Ureter (tissue), 1 donor: ENCODE data around the gene RYR2. TPM values are rescaled to one million over a fixed set of nuclear protein-coding genes. Genes with fewer than 3 reads are reported as not detected.

Experiments used
- DNase-seq: peaks from one replicate; pipeline ENCODE4 v3.0.0-alpha.2; 2020; ENCODE audit warnings: low spot score
- total RNA-seq: library from RNA; stranded (reverse); gene quantifications from one replicate; pipeline ENCODE4 v1.2.4, GENCODE V29; 2023
- donor health status: DM: yes; HTN: yes; CAD: no.

Gene RYR2
- total RNA-seq, 1 donor from 2014 or later, result 5.5 TPM

DNA sequence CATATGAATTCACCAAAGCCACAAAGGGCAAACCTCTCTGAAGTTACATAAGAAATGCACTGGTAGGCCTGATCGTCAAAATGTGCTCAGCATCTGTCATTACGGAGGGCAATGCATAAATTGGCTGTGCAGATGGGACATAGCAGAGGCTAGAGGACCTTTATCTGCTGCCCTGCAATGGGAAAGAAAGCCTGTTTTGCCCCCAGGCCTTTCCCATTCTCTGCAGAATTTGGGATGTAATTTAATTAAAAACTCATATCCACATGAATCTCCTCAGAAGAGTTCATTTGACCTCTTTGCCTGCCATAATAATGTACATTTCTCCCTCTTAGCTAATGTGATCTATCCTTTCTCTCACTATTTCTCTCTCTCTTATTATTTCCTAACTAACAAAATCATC lies 690.7 kb downstream of the RYR2 start:
- DNase-seq, result no peak

DNA sequence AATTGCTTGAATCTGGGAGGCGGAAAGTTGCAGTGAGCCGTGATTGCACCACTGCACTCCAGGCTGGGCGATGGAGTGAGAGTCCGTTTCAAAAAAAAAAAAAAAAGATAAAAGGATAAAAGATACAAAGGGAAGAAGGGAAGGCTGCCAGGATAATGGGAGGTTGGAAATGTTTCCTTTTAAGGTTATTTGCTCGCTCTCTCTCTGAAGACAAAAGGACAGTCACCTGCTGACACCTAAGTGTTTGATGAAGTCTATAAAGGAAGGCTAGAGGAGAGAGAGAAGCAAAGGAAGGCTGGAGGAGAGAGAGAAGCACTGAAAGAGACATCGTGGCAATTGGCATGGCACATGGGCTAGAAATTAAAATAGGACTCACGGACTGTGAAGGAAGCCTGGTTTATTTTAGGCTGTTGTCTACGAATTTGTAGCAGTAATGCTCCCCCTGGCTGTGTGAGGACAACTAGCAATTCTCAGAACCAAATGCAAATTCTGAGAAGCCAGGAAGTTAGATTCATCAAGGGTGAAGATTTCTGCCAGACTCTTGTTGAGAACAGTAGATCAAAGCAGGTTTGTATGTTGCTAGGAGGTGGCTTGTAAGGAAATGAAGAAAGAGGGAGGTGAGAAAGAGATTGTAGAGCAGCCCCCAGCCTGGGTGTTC lies 694.5 kb downstream of the RYR2 start:
- no peak for DNase-seq

DNA sequence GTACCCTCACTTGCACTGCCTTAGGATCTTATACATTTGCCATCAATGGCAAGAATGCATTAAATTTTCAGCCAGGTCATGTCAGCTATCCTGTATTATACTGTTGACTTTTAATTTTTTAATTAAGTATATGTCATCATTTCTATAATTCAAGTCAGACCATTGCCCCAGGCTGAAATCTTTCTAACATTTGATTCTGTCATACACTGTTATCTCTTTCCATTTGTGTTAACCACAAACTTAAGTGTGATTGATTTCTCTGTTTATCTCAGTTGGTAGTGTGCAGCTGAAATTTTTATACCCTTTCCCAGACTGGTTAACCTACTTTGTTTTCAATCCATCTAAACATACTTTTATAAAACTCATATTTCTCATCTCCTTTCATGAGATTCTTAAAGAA lies 695.5 kb downstream of the RYR2 start:
- DNase-seq, result no peak

DNA sequence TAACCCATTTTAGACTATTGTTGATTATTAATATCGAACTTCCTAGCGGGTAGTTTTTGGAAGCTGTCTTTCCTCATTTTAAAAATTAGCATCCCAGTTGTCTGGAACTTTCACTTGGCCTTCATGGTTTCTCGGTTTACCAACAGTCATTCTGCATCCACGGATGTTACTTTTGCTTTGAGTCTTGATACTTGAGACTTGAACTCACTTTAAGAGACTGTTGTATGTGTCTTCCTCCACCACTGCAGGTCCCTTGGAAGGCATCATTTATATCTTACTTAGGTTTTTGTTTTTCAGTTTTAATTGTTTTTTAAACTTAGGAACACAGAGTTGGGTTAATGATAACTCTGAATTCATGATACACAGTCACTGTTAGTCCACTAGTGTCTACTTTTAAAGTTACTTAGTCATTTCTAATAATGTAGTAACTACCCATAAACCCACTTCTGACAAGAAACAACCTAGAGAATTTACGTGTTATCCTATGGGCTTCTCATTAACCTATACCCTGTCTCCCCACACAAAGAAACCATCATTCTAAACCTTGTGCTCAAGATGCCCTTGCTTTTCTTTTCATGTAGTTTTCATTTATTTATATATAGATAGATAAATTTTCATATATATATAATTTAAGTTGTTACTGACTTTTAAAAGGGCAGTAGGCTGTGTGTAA lies 696.1 kb downstream of the RYR2 start:
- DNase-seq, result no peak

DNA sequence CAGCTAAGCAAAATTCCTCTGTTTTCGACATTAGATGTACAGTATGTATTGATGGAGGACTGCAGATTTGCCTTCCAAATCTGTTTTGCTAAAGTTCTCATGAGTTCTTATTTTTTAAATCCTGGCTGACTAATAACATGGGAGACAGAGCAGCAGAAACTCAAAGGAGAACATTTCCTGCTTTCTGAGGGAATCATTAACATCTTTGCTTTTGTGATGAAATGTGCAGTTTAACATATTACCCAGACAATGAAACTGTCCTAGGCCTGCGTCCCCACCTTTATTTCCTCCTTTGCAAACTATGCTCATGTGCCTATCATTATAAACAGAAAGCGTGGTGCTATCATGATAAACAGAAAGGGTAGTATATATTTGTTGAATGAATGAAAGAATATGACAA lies 698.9 kb downstream of the RYR2 start:
- no peak for DNase-seq

DNA sequence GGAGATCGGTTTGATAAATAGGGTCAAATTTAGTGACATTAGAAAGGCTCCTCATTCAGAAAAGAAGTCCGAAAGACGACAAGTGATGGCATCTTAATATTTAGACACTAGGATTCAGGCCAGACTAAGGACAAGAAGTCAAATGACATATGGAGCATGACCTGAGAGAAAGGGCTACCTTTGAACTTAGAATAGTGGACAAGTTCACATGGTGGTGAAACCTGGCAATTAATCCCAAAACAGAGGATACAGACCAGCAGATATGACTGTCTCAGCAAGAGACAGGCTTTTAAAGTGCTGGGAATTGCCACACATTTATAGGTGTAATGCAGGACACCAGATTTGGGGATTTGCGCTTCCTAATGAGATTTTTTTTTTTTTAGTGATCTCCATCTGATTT lies 703.6 kb downstream of the RYR2 start:
- no peak for DNase-seq

DNA sequence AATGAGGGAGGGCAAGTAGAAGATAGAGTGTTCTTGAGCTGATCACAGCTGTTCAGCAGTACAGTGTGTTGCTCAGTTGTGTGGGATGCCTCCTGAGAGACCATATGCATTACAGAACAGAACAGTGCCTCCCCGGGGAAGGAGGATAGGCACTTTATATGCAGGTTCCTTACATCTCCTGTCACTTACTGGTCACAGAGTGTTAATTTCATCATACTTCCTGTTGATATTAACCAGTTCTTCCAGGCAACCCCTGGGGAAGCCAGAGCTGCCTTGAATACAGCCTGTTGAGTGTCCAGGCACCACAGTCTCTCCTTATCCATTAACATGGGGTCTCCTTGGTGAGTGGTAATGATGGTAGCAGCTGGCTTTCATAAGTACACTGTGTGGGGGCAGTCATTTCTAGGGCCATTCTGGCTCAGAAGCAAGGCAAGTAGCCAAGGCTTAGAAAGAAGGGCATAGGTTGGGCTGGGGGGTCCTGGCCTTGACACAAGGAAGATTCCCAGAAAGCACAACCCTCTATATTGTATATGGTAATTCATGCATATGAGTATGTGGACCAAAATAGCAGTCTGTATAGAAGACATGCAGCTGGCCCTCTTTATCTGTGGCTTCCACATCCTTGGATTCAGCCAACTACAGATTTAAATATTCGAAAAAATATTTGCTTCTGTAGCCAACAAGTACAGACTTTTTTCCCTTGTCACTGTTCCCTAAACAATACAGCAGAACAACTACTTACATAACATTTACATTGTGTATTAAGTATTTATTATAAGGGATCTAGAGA lies 706.4 kb downstream of the RYR2 start:
- no peak for DNase-seq

DNA sequence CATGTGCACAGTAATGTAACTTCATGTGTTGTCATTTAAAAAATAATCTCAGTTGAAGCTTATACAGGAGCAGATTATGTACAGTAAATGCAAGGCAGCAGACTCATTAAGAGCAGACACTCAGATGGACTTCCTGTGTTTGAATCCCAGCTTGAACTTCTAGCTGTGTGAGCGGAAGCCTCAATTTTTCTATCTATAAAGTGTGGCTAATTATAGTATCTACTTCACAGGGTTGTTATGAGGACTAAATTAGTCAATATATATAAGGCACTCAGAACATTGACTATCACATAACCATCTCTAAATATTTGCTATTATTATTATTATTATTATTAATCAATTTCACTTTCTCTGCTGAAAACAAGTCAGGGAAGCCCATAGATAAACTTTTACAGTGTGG lies 707.1 kb downstream of the RYR2 start:
- DNase-seq, result no peak

DNA sequence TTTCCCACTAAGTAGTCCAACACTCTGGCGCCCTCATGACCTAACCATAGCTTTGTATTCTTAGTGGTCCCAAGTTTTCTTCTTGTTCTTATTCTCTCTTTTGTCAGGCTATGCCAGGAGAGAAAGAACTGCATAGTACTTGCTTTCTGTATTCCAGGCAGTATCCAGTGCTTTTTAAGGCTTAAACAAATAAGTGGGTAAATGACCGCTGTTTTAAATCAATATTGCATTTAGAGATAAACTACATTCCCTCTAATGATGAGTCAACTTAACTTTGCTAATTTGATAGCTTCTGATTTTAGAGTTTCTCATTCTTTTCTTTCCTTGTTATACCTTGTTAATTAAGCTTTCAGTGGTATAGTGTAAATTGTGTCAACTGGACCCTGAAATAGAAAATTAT lies 709.1 kb downstream of the RYR2 start:
- no peak for DNase-seq

DNA sequence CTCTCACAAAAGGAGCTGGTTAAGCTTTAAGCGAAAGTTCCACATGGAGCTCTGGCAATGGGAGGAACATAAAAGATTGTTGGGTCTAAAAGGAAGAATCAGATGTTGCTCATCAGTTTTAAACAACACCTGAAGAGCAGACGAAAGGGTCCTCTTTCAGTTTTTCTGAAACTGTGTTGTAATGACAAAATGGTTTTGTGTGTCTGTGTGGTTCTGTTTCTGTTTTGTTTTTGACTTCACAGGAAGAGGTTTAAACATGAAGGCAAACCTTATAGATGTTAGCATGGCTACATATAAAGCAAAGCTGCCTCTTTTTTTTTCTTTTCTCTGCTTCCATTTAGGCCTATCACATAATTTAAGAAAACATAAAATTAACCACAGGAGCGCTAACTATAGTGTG lies 712.6 kb downstream of the RYR2 start:
- no peak for DNase-seq

DNA sequence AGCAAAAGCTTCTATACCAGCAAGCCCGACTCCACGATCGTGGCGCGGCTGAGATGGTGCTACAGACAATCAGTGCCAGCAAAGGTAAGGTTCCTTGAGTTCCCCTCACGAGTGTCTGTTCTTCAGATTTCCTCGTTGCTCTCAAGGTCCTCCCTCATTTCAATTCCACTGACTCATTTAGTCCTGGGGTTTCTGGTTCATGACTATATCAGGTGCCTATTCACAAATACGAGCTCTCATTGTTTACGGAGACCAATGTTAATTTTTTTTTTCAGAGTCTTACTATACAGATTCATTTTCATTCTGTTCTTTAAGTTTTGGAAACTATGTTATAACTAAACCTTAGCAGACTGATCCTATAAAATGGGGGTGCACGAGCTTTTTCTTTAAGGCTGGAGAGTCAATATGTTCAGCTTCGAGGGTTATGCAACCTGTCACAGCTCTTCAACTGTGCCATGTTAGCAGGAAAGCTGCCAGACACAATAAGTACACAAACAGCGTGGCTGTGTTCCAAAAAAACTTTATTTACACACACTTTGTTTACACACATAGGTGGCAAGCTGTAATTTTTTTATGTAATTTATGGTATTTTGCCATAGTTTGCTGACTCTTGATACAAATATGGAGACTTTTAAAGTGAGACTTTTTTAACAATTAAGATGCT lies 714.5 kb downstream of the RYR2 start:
- no peak for DNase-seq

DNA sequence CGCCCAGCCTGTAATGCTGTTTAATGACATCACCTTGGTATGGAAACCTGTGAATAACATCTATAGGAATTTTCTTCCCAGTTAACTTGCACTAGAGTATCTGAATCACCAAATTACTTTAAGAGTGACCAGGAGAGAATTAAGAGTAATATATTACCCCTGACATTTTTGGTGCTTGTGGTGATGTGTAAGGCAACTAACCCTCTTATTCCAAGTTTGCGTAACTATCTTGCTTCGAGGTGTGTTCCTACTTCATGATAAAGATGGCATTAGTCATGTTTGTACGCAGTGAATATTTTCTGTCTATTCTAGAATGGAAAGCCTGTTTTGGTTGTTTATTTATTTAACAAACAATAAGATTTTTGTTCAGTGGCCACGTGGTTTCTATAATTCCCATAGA lies 717.4 kb downstream of the RYR2 start:
- DNase-seq, result no peak

DNA sequence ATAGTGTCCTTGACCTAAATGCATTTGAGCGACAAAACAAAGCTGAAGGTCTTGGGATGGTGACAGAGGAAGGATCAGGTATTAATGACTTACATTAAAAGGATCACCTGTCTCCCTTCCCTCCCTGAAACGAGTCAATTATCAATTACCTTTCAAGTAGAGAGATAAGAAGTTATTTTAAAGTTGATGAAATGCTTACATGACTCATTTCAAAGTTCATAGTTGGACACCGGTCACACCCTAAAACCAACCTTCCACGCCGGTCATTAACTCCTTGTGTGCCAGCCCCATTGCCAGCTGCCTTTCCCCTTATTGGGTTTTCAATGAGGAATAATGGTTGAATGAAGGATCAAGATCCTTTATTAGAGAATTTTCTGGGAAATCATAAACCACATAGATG lies 719.0 kb downstream of the RYR2 start:
- DNase-seq, result no peak

DNA sequence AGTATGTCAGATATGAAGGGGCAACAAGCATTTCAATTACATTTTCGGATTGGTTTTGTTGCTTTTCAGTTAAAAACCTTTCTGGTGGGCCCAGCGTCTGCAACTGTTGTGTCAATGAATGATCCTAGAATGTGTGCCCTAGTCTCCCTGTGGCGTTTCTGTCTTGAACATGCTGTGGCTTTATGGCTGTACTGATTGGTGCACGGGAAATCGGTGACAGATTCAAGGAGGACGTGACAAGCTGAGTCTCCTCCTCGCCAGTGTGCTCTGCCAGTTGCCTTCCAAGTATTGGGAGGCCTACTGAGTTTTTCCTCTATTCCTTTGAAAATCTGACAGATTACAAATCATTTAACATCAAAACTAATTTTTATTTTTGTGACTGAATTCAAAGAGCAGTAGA lies 721.2 kb downstream of the RYR2 start:
- DNase-seq, result no peak

DNA sequence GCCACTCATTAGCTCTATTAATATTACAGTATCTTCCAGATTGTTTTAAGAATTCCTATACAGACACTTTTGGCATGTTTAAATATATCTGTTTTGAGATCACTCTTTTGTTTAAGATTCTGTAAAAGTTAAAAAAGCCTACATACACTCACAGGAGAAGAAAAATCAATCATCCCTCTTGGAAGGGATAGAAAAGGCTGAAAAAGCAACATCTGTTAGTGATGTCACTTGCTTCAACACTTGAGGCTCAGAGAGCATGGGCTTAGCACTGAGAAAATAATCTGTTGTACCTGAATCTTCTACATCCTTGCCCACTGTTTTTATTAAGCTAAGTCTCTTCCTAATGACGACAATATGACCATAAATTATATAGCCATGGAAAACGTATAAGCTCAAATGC lies 721.8 kb downstream of the RYR2 start:
- no peak for DNase-seq

DNA sequence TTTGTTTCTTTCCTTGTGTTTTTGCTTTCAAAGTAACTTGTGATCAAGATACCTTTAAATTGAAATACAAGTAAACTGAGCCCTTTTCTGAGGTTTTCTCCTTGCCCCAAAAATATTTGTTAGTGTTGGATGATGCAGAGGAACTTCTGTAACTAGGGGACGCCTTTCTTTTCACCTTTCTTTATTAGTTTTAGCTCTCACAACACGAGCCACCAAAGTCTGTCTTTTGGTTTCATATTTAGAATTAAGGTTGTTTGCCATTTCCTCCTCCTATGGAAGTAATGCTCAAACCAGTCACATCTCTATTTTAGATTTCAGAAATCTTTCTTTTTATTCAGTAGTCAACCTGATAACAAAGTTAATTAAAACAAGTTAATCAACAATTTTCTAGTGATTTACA lies 727.9 kb downstream of the RYR2 start:
- DNase-seq, result no peak

DNA sequence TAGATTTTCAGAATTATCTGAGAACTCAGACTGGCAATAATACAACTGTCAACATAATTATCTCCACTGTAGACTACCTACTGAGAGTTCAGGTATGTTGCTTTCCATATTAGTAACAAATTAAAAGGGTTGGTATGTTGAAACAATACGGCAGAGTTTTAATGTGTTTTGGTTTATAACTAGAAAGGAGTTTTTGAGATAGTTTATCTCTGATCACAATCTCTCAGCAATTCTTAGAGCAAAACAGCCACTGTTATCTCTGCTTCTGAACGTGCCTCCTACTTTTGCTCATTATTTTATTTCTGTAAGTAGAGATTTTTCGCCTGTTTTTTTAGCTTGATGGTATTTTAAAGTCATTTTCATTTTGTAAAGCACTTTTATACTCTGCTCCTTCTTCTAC lies 730.0 kb downstream of the RYR2 start:
- DNase-seq, result no peak

DNA sequence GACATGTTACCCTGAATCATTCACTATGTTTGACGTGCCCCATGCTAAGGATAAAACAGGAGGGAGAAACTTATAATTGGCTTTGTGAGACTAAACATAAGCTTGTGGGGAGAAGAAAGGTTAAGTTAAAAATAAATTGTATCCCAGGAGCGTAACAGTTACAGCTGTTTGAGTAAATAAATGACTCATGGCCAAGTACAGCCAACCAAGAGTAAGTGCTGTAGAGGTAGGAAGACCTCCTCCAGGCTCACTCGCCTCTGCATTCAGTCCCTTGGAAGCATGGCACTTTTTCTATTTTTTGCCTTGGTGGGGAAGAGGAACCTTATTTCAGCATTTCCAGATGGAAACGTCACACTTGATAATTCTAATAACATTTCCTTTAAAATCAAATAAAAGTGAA lies 732.3 kb downstream of the RYR2 start:
- no peak for DNase-seq

DNA sequence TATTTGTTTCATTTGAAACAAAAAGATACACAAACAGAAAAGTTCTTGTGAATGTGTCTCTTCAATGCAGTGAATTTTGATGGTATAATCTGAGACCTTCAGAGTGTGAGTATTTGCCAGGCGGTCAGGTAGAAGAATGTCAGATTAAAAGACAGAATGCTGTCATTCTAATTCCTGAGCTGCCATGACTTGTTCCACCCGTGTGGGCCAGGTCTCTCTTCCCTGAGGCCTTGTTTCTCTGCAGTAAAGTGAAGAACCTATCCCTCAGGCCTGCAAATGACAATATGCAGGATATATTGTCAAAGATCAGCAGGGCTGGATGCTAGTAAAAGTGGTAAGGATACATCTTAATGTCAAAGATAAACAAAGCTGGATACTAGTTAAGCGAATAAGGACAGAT lies 737.4 kb downstream of the RYR2 start:
- DNase-seq, result no peak

DNA sequence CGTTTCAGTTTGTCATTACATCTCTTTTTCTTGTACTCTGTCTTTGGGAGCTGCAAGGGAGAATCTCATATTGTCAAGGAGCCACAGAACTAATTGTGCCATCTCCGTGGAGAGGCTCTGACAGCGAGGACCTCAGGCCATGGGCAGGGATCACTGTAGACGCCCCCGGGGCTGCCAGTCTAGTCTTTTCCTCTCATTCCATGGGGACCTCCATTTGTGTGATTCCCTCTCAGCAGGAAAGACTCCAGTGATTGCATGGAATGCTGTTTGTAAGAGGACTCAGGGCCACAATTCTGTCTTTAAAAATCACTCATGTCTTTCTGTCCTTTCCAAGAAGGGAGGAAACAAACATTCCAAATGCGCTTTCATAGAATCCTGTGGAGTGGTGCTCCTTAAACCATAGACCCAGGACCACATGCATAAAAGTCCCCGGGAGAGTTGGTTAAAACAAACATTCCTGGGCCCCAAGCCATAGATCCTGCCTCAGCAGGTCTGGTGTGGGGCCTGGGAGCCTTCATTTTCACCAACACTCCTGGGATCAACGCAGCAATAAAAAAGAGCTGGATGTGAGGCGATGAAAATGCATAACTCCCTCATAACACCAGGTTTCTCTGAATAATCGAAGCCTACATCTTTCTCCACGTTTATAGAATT lies 744.2 kb downstream of the RYR2 start:
- DNase-seq, result no peak

DNA sequence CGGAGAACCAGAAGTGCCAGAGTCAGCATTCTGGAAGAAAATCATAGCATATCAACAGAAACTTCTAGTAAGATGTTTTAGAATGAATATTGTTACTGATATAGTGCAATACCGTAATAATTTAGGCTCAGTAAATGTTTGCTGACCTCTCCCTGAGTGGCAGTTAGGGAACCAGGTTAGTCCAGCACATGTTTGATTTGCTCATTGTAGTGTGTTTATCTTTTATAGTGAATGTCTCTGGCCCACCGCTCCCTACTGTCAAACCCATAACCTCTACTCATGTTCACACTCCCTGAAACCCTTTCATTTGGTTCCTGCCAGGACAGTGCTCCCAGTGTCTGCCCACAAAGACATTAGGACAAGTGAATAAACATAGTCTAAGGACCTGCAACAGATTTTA lies 746.1 kb downstream of the RYR2 start:
- DNase-seq, result no peak

DNA sequence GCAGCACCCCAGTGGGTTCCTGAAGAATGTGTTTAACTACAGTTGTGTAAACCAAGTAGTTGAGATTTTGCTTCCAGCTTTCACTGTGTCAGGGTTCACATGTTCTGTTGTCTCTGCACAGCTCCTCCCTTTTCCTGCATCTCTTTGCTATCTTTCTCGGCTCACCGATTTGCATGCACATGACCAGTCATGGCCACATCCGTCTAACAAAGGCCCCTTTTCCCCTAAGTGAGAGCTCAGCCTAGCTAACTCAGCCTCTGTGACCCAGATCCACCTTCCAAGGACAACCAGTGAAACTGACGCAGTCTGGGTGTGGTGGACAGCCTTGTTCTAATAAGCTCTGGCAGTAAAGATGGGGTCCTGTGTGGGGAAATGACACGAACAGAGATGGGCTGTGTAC lies 747.6 kb downstream of the RYR2 start:
- no peak for DNase-seq
